GM23248 (cell line): ENCODE measurements around the gene FTCDNL1. TPM values are rescaled to one million over a fixed set of nuclear protein-coding genes. Genes with fewer than 3 reads are reported as not detected.
A peak's percentile ranks its signal among the peaks of the same experiment; 100 is the strongest.

Experiments used
- DNase-seq: peaks from one replicate; pipeline ENCODE4 v3.0.0-alpha.2; 2015
- H2AFZ ChIP-seq: fragments of 200-600 bp; sonication (generic); 2 replicates; pipeline ENCODE4 v1.6.1; 2016; ENCODE audit warnings: antibody characterized with exemption
- H3F3A ChIP-seq: fragments of 200-600 bp; sonication (generic); 2 replicates; pipeline ENCODE4 v1.6.1; 2016; ENCODE audit warnings: mild to moderate bottlenecking, antibody characterized with exemption, mixed run types; ENCODE audit not compliant: insufficient read depth
- H3K27ac ChIP-seq: fragments of 200-600 bp; sonication (generic); 2 replicates; pipeline ENCODE4 v1.5.1; 2016; ENCODE audit warnings: mild to moderate bottlenecking
- H3K27me3 ChIP-seq: fragments of 200-600 bp; sonication (generic); replicated peaks from 2 replicates; pipeline ENCODE4 v1.6.1; 2016; ENCODE audit warnings: mild to moderate bottlenecking; ENCODE audit not compliant: insufficient read depth
- H3K36me3 ChIP-seq: fragments of 200-600 bp; sonication (generic); 2 replicates; pipeline ENCODE4 v1.6.1; 2016; ENCODE audit warnings: low read depth, mild to moderate bottlenecking
- H3K4me1 ChIP-seq: fragments of 200-600 bp; sonication (generic); 2 replicates; pipeline ENCODE4 v1.6.1; 2016; ENCODE audit warnings: mild to moderate bottlenecking; ENCODE audit not compliant: insufficient read depth
- H3K4me2 ChIP-seq: fragments of 200-600 bp; sonication (generic); one replicate; pipeline ENCODE4 v1.6.1; 2016; ENCODE audit warnings: mild to moderate bottlenecking; ENCODE audit not compliant: unreplicated experiment
- H3K4me3 ChIP-seq: fragments of 200-600 bp; sonication (generic); 2 replicates; pipeline ENCODE4 v1.5.1; 2016; ENCODE audit warnings: mild to moderate bottlenecking
- H3K79me2 ChIP-seq: fragments of 200-600 bp; sonication (generic); 2 replicates; pipeline ENCODE4 v1.6.1; 2016; ENCODE audit warnings: mild to moderate bottlenecking; ENCODE audit not compliant: insufficient read depth
- H3K9ac ChIP-seq: fragments of 200-600 bp; sonication (generic); 2 replicates; pipeline ENCODE4 v1.6.1; 2016; ENCODE audit warnings: mild to moderate bottlenecking
- H3K9me2 ChIP-seq: fragments of 200-600 bp; sonication (generic); 2 replicates; pipeline ENCODE4 v1.6.1; 2016; ENCODE audit warnings: mixed run types, mild to moderate bottlenecking, moderate library complexity; ENCODE audit not compliant: insufficient read depth
- H3K9me3 ChIP-seq: fragments of 200-600 bp; sonication (generic); one replicate; pipeline ENCODE4 v1.6.1; 2017; ENCODE audit warnings: low read depth
- H4K20me1 ChIP-seq: fragments of 200-600 bp; sonication (generic); 2 replicates; pipeline ENCODE4 v1.6.0; 2016; ENCODE audit not compliant: insufficient read depth
- EZH2 ChIP-seq: fragments of 200-600 bp; sonication (generic); IDR thresholded peaks from 2 replicates; pipeline ENCODE4 v1.6.1; 2018; ENCODE audit warnings: antibody characterized with exemption, mild to moderate bottlenecking; ENCODE audit not compliant: insufficient read depth, poor library complexity, severe bottlenecking
- EZH2phosphoT487 ChIP-seq: fragments of 200-600 bp; sonication (generic); IDR thresholded peaks from 2 replicates; pipeline ENCODE4 v1.6.1; 2018; ENCODE audit warnings: antibody characterized with exemption, moderate library complexity, mild to moderate bottlenecking, low read depth; ENCODE audit not compliant: insufficient read depth
- WGBS, 2 experiments: methylation state at CpG; one replicate each; pipeline ENCODE4 v1.1.6; 2015 to 2017; ENCODE audit warnings: low lambda C conversion rate in 2 of 2, low coverage in 1 of 2; ENCODE audit errors: missing lambda C conversion rate in 2 of 2; 5-methylcytosine and 5-hydroxymethylcytosine counted together
- in situ Hi-C: fragments of 300-500 bp; cut with MboI; formaldehyde crosslinking; loops from 2 replicates; pipeline ENCODE4 v1.15.0; 2020
- polyA plus RNA-seq: library from polyadenylated mRNA; unstranded; fragments of >200 nt; fragmentation: Nextera tagmentation; extraction: Ambion mirVana; gene quantifications from 2 replicates; pipeline ENCODE4 v1.2.1, GENCODE V29; 2016
- total RNA-seq: library from RNA; depleted of rRNA; stranded (reverse); fragments of >200 nt; shearing (Covaris generic); gene quantifications from 2 replicates; pipeline ENCODE4 v1.2.3, GENCODE V29; 2014; rRNA removed

The FTCDNL1 gene
- total RNA-seq (0.13 and 0.65 TPM in 2 replicates), polyA plus RNA-seq (1.6 and 1.9 TPM in 2 replicates)

- TF ChIP-seq EZH2phosphoT487, result no peak
- no peak for TF ChIP-seq EZH2
- H3K9me3 ChIP-seq, result no peaks in the 10 kb centered on the region
- peak; percentile 77 for DNase-seq
- WGBS, 2 experiments, result 4% methylated on average over 46 to 63 of the region's 80 CpGs
- peak within 1 kb of the TSS; percentile 94 for H2AFZ ChIP-seq
- H3K4me1 ChIP-seq, result no peaks in the 10 kb centered on the region
- H3K36me3 ChIP-seq, result no peaks in the 10 kb centered on the region
- no peaks in the 10 kb centered on the region for H3K9me2 ChIP-seq
- in situ Hi-C loops, result no loop called here
- H3K27me3 ChIP-seq, result peaks cover 10% of the 10 kb centered on the region
- no peaks in the 10 kb centered on the region for H4K20me1 ChIP-seq
- H3K9ac ChIP-seq, result peak within 1 kb of the TSS; percentile 55
- H3F3A ChIP-seq, result no peaks in the 10 kb centered on the region
- H3K27ac ChIP-seq, result no peak within 1 kb of the TSS
- no peaks in the 10 kb centered on the region for H3K79me2 ChIP-seq
- H3K4me2 ChIP-seq, result peak within 1 kb of the TSS; percentile 96
- peak within 1 kb of the TSS; percentile 75 for H3K4me3 ChIP-seq
Measured at GRCh38 chr2:199850718-199851500, at the start of gene FTCDNL1. FTCDNL1 (minus strand) TSS chr2:199851192; CDS start chr2:199848962, 2,230 bp downstream.

- no peak overlapping the region for H3K4me3 ChIP-seq
- no peaks in the 10 kb centered on the region for H3K36me3 ChIP-seq
- H3K4me2 ChIP-seq, result no peak overlapping the region
- 60 to 65% methylated on average over 2 of the region's 2 CpGs for WGBS, 2 experiments
- no peaks in the 10 kb centered on the region for H3F3A ChIP-seq
- H3K9me3 ChIP-seq, result no peaks in the 10 kb centered on the region
- TF ChIP-seq EZH2phosphoT487, result no peak
- no peak for TF ChIP-seq EZH2
- H3K27ac ChIP-seq, result no peak overlapping the region
- H3K9me2 ChIP-seq, result no peaks in the 10 kb centered on the region
- no peaks in the 10 kb centered on the region for H3K27me3 ChIP-seq
- in situ Hi-C loops, result no loop called here
- no peaks in the 10 kb centered on the region for H3K4me1 ChIP-seq
- no peak for DNase-seq
- H4K20me1 ChIP-seq, result no peaks in the 10 kb centered on the region
- no peaks in the 10 kb centered on the region for H3K79me2 ChIP-seq
- no peak overlapping the region for H3K9ac ChIP-seq
- no peak overlapping the region for H2AFZ ChIP-seq
Measured at GRCh38 chr2:199896617-199897016, 45.6 kb upstream of the FTCDNL1 start.

GRCh38 chr2:199895406-199895805 lies 44.4 kb upstream of the FTCDNL1 start:
- Histone ChIP-seq H3K27ac (no peak overlapping the region), H4K20me1 (no peaks in the 10 kb centered on the region), H3K9me2 (no peaks in the 10 kb centered on the region), H3K79me2 (no peaks in the 10 kb centered on the region), H3K36me3 (no peaks in the 10 kb centered on the region), H3K27me3 (no peaks in the 10 kb centered on the region), H3K4me3 (no peak overlapping the region), H3K4me2 (no peak overlapping the region), H3K9ac (no peak overlapping the region), H3K4me1 (no peaks in the 10 kb centered on the region), H3K9me3 (no peaks in the 10 kb centered on the region), H3F3A (no peaks in the 10 kb centered on the region), H2AFZ (no peak overlapping the region)
- peak; percentile 40 for DNase-seq
- in situ Hi-C loops, result no loop called here
- WGBS, 2 experiments, result 38% methylated on average over 3 of the region's 3 CpGs
- TF ChIP-seq EZH2phosphoT487 (no peak), EZH2 (no peak)

- H4K20me1 ChIP-seq, result no peaks in the 10 kb centered on the region
- H3K27me3 ChIP-seq, result no peaks in the 10 kb centered on the region
- no peak for TF ChIP-seq EZH2phosphoT487
- no peak for TF ChIP-seq EZH2
- H3K9ac ChIP-seq, result no peak overlapping the region
- no peaks in the 10 kb centered on the region for H3F3A ChIP-seq
- H3K79me2 ChIP-seq, result no peaks in the 10 kb centered on the region
- in situ Hi-C loops, result no loop called here
- no peaks in the 10 kb centered on the region for H3K36me3 ChIP-seq
- no peak overlapping the region for H2AFZ ChIP-seq
- H3K9me3 ChIP-seq, result no peaks in the 10 kb centered on the region
- H3K4me2 ChIP-seq, result no peak overlapping the region
- 54 to 56% methylated on average over 6 of the region's 6 CpGs for WGBS, 2 experiments
- no peak overlapping the region for H3K27ac ChIP-seq
- no peaks in the 10 kb centered on the region for H3K9me2 ChIP-seq
- DNase-seq, result no peak
- no peaks in the 10 kb centered on the region for H3K4me1 ChIP-seq
- no peak overlapping the region for H3K4me3 ChIP-seq
Measured at GRCh38 chr2:199883474-199884212, 32.7 kb upstream of the FTCDNL1 start.
